ENCODE data around the gene ADK.

DNA sequence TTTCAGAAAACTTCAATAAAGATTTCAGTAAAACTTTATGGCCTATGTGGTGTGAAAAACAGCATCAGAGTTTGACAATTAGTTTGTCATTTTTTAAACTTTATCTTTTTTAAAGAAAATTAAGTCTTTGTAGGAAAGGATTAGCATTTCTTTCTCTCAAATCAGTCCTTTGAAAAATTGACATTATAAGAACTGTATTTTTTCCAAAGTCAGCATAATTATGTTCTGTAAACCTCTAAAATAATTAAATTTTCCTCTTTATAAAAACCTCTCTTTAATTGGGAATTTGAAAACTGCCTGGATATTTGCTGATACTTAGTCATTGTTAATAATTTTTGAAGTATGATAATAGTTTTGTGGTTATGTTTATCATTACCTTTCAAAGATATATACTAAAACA is 448.7 kb downstream of the ADK start:
- TF ChIP-seq CTCF (IDR thresholded peaks at IDR 0.05 in 4 of 5, conservative IDR thresholded peaks at IDR 0.05 in 1 of 5) = no peak
- TF ChIP-seq POLR2A (IDR thresholded peaks at IDR 0.05) = no peak
